ENCODE results near the gene ADISSP.
A peak's percentile ranks its signal among the peaks of the same experiment; 100 is the strongest.

Gene ADISSP

GRCh38 chr20:3721912-3722311 is 45.6 kb downstream of the ADISSP start:
- H3K4me3 ChIP-seq (replicated peaks; ENCODE audit: low read depth, low read length) = no peak overlapping the region
- DNase-seq (ENCODE audit: low read depth) = no peak
- no peak for TF ChIP-seq CTCF (IDR thresholded peaks at IDR 0.05; ENCODE audit: low read length, missing control alignments)

DNA sequence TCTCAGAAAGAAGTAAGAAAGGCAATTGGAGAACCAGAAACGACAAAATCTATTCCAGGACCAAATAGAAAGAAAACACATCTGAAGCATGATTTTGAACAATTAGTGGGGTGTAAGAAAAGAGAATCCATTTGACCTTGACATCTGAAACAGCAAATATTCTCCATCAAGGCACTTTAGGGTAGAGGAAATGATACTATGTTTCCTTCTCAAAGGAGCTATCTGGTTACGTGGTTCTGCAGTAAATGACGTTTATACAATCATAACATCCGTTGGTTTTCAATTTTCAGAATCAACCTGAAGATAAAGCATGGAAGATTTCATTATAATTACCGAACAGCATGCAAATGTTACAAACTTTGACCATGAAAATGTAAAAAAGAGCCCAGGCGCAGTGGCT is 46.9 kb downstream of the ADISSP start:
- TF ChIP-seq CTCF (IDR thresholded peaks at IDR 0.05; ENCODE audit: low read length, missing control alignments) = no peak
- H3K4me3 ChIP-seq (replicated peaks; ENCODE audit: low read depth, low read length) = no peak overlapping the region
- no peak for DNase-seq (ENCODE audit: low read depth)

GRCh38 chr20:3720068-3720467 is 47.5 kb downstream of the ADISSP start:
- DNase-seq (ENCODE audit: low read depth) = no peak
- no peak for TF ChIP-seq CTCF (IDR thresholded peaks at IDR 0.05; ENCODE audit: low read length, missing control alignments)
- no peak overlapping the region for H3K4me3 ChIP-seq (replicated peaks; ENCODE audit: low read depth, low read length)

DNA sequence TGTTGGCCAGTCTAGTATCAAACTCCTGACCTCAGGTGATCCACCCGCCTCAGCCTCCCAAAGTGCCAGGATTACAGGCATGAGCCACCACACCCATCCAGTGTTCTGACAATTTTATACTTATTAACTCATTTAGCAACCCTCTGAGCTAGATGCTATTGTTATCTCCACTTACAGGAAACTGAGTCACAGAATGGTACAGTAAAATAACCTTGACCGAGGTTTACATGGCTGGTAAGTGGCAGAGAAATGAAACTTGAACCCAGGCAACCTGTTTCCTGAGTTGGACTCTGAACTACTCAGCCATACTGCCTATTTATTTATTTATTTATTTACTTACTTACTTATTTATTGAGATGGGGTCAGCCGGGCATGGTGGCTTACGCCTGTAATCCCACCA is 48.5 kb downstream of the ADISSP start:
- TF ChIP-seq CTCF (IDR thresholded peaks at IDR 0.05; ENCODE audit: low read length, missing control alignments) = no peak
- DNase-seq (ENCODE audit: low read depth) = no peak
- H3K4me3 ChIP-seq (replicated peaks; ENCODE audit: low read depth, low read length) = no peak overlapping the region

DNA sequence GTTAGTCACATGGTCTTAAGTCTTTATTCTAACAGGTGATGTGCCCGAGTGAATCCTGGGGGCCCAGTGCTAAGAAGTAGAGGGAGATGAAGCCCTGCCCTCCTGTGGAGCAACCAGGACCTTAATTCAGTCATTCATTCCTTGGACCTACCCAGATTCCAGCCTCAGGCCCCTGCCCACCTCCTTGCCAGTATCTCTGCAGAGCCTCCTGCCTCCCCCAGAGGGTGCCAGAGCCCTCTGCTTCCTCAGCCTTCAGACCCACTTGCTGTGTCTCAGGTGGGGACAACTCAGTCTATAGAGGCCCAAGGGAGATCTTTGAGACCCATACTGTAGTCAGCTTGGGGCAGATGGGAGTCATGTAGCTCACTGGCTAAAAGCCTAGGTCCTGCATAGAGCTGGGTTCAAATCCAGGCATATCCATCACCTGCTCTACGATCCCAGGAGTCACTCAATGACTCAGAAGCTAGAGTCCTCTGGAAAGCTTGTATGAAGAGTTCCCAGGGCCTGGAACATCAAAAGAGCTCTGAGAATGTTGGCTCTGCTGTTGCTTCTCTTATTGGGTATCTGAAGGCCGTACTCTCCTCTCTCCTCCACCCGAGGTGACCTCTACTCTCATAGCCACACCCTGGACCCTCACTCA is 51.2 kb downstream of the ADISSP start:
- peak; percentile 93 for TF ChIP-seq CTCF (IDR thresholded peaks at IDR 0.05; ENCODE audit: low read length, missing control alignments)
- DNase-seq (ENCODE audit: low read depth) = peak; percentile 67
- H3K4me3 ChIP-seq (replicated peaks; ENCODE audit: low read depth, low read length) = no peak overlapping the region

DNA sequence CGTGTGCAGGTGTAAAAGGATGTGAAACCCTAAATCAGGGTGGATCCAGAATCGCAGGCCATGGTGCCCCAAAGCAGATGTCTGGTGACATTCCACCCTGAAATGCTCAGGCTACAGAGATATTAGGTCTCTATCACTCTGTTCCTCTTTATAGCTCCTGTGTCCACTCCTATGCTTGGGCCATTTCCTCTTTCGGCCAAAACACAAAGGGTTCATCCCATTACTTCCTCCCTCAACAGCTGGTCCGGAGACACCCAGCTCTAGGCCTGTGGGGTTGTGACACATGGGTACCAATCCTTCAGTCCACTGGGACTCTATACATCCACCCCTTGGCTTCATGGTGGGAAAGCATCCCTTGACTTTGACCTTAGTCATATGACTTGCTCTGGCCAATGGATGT is 53.5 kb downstream of the ADISSP start:
- no peak for DNase-seq (ENCODE audit: low read depth)
- TF ChIP-seq CTCF (IDR thresholded peaks at IDR 0.05; ENCODE audit: low read length, missing control alignments) = no peak
- H3K4me3 ChIP-seq (replicated peaks; ENCODE audit: low read depth, low read length) = no peak overlapping the region

DNA sequence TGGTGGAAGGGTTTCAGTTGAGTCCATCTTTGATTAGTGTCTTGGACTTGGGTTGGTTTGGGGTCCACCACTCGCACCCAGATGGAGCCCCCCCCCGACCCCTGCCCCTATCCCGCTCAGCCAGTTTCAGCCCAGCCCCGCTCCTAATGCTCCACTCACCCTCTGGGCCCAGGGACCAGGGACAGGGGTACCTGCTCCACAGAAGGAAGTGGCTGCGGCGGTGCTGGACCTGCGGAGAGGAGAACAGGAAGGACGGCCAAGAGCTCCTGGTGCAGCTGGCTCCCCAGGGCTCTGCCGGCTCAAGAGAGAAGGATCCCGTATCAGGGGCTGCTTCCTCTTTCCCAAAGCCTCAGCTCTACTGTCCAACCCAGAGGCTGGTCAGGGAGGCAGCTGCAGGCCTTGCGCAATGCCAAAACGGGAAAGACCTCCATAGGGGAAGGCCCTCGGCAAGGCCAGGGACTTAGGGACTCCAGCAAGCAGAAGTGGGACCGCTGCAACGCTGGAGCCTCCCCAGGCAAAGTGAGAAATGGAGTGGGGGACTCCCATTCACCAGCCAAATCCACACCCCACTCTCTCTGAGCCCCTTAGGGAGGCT is 55.2 kb downstream of the ADISSP start, which contains the start of gene SIGLEC1:
Gene SIGLEC1, minus strand, starts transcription at position 322 of the 595 bp plus-strand sequence. CDS start 5,472 bp downstream, outside the sequence.
- no peak within 1 kb of the TSS for H3K4me3 ChIP-seq (replicated peaks; ENCODE audit: low read depth, low read length)
- TF ChIP-seq CTCF (IDR thresholded peaks at IDR 0.05; ENCODE audit: low read length, missing control alignments) = no peak

More for the DNA sequence above, 55.2 kb downstream of the ADISSP start, which contains the start of gene SIGLEC1:
- no peak for DNase-seq (ENCODE audit: low read depth)

All from fibroblast of pulmonary artery (primary cell).